Amniotic epithelial cell (primary cell): Measurements from ENCODE around the gene CCL4.

ENCODE experiments used
- DNase-seq: peaks from one replicate; pipeline ENCODE4 v3.0.0-alpha.2; 2010; ENCODE audit warnings: low read depth

Gene CCL4

GRCh38 chr17:36144981-36145729, 41.5 kb downstream of the CCL4 start:
- no peak for DNase-seq

- DNase-seq: no peak
These were observed 44.0 kb downstream of the CCL4 start for GRCh38 chr17:36147601-36148000.

DNA sequence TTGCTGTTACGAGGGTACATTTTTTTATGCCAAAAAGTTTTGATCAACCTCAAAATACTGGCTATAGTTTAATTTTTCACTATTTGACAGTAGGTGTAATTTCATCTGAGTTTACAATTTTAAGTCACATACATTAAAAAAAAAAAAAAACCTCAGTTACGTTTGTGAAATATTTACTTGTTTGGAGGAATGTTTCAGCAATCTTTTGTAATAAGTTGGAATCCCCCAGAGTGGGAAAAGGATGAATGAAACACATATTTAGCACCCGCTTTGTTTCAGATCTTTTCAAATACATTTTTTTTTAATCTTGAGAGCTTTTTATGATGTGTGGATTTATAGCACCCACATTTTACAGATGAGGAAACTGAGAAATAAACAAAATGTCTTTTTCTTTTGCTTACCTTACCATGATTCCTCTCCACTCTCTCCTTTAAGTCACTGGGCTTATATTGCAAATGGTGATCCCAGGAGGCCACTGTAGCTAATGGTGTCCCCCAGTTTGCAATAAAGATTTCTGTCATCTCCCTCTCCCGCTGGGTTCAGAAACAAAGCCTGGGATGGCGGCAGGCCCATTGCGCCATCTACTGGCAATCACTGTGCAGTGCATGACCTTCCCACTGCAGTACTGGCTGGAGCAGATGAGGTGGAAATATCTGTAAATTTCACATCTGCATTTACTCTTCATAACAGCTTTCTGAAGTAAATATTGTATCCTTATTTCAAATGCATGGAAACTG, 45.1 kb downstream of the CCL4 start:
- DNase-seq: peak; percentile 17

DNA sequence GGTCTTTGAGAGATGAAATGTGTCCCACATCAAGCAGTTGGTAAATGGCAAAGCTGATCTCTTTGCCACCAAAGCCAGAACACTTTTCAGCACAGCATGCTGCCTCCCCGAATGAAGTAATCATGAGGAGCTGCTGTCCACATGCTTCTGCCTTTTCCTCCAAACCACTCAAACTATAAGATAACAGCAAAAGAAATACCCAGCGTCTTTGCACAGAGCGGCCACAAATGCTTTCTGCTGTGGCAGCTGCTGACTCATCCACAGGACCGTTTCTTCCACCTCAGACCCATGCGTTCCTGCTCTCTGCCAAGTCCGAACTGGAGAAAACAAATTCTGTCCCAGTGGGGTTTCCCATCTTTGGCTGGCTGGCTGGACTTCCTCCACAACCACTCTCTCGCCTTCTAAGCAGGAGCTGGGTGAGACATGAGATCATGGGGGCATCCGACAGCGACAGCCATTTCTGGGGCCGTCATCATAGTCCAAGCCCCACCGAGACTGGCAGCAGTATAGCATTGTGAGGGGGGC, 45.7 kb downstream of the CCL4 start:
- DNase-seq: peak; percentile 32

DNA sequence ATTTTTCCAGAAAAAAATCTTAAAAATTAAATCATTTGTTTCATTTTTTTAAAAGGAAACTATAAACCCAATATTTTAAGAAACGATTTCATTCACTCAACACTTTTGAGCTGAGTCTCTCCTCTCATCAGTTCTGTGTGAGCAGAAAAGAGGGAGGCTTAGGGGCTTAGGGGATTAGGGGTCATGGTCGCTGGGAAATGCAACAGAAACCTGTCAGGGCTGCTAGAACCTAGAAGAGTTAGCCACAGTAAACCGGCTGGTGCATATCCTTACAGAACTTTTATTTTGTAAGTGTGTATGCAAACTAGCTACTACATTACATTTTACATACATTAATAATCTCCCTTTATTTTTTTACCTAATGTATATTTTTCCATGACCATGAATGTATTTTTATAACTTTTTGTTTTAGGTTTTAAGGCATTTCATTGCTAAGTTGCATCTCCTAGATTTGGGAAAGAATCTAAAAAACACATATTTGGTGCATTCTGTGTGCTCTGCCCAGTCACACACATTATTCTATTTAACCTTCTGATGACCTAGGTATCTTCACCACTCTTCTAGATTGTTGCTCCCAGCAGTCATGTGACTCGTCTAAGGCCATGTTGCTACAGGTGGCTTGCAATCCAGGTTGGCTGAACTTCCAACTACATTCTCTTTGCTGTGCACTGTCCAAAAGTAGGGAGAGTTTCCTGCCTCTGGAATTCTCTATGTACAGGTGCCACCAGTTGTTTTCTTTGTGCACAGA, 48.4 kb downstream of the CCL4 start:
- no peak for DNase-seq

DNA sequence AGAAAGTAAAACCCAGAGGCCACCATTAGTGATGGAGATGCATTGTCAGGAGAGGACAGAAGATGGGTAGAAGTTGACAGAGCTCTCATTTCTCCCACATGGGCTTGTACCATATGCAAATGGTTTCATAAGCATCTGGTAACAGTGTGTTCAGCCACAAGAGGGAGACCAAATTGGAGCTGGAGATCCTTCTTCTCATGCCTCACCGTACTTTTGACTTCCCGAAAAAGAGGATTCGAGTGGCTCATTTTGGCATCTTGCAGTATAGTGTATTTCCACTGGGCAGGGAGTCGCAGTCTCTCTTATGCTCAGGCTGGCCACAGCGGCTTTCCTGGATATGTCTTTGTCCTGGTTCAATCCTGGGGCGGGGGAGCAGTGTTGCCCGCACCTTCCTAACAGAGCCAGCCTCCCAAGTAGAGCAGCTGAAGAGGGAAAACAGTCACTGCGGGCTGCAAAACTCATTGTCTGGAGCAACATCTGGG, 49.1 kb downstream of the CCL4 start:
- DNase-seq: peak; percentile 6

- no peak for DNase-seq
These were observed 50.4 kb downstream of the CCL4 start for GRCh38 chr17:36153895-36154610.
